ENCODE results near the gene CARD10.

CARD10 gene

GRCh38 chr22:37488337-37489135 lies 30.7 kb downstream of the CARD10 start:
- DNase-seq (ENCODE audit: low read depth in 1 of 2, low spot score in 1 of 2), result no peak

DNA sequence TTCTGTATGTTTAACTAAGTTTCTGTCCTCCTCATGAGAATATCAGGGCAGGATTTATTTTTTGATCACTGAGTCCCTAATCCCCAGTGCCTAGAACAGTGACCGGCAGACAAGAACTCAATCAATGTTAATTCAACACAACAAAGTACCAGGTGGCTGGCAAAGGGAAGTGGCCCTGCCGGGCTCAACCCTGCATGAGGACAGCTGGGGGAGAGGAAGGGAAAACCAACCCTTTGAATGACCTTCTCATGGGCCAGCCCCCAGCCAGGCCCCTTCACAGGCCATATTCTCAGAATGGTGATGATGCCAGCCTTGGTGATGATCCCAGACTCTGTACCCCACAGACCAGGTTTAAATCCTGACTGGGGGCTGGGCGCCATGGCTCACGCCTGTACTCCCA lies 31.6 kb downstream of the CARD10 start:
- DNase-seq (ENCODE audit: low read depth in 1 of 2, low spot score in 1 of 2), result no peak

GRCh38 chr22:37487129-37487528 lies 32.1 kb downstream of the CARD10 start:
- no peak for DNase-seq (ENCODE audit: low read depth in 1 of 2, low spot score in 1 of 2)

- peak; percentile 46 to 58 for DNase-seq (ENCODE audit: low read depth in 1 of 2, low spot score in 1 of 2)
Observed at GRCh38 chr22:37486224-37486845, 32.9 kb downstream of the CARD10 start, which contains the start of gene MFNG. TSS of gene MFNG (minus strand) at chr22:37486384. CDS start at chr22:37486177, 207 bp downstream.

DNA sequence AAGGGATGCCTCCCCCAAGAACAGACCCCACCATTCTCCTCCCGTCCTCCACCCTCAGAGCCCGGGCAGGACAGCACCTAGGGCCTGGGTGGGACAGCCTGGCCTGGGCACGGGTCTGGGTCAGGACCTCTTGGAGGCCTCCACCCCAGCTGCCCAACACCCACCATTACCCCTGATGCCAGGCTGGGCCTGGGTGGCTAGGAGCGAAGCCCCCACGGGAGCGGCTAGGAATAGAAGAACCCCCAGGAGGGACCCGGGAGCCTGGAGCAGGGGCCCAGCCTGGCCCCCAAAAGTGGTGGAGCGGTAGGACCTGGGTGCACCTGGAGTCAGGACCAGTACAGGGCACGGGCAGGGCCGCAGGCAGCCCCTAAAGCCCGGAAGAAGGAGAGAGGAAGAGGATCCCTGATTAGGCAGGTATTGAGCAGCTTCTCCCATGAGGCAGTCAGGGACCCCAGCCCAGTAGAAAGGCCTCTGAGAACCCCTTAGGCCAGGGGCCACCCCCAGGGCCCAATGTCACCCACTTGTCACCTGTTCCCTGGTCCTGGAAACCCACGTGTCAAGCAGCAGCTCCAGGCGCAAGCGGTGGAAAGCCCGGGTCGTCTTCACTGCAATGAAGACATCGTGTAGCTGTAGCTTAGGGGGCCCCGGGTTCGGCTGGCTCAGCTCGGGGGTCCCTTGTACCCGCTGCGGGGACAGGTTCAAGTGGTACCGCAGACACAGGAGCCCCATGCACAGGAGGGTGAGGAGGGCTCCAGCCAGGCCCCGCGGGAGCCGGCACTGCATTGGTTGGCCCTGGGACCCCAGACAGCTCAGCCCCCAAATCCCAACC lies 33.6 kb downstream of the CARD10 start:
- peak in 1 of 2 donors; percentile 6 for DNase-seq (ENCODE audit: low read depth in 1 of 2, low spot score in 1 of 2)

GRCh38 chr22:37484480-37485394 lies 34.5 kb downstream of the CARD10 start:
- DNase-seq (ENCODE audit: low read depth in 1 of 2, low spot score in 1 of 2), result peak; percentile 64 to 68

DNA sequence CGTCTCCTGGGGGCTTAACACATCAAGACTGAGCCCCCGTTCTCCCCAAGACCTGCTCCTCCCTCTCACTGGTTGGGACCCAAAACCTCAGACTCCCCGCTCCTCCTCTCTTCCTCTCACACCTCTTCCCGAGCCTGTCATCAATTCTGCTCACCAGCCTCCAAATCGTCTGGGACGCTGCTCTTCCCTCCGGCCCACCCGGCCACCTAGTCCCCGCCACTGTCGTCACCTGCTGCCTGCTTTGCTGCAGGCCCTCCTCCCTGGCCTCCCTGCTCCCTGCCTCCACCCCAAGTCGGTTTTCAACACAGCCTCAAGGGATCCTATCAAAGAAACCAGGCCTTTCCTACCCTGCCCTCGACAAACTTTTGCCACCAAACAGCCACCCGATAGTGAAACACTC lies 36.2 kb downstream of the CARD10 start:
- no peak for DNase-seq (ENCODE audit: low read depth in 1 of 2, low spot score in 1 of 2)

DNA sequence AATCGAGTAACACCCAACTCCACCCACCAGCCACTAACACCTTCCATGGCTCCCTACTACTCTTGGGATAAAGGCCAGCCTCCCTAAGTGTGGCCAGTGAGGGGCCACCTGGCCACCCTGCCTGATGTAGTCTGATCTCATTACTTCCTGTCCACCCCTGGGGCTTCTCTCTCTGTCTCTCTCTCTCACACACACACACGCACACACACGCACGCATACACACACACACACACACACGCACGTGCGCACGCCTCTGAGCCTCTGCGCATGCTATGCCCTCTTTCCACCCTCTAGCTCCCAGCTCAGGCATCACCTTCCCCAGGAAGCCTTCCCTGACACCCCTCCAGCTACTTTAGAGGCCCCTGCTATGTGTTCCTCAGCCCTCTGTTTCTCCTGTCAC lies 37.0 kb downstream of the CARD10 start:
- no peak for DNase-seq (ENCODE audit: low read depth in 1 of 2, low spot score in 1 of 2)

DNA sequence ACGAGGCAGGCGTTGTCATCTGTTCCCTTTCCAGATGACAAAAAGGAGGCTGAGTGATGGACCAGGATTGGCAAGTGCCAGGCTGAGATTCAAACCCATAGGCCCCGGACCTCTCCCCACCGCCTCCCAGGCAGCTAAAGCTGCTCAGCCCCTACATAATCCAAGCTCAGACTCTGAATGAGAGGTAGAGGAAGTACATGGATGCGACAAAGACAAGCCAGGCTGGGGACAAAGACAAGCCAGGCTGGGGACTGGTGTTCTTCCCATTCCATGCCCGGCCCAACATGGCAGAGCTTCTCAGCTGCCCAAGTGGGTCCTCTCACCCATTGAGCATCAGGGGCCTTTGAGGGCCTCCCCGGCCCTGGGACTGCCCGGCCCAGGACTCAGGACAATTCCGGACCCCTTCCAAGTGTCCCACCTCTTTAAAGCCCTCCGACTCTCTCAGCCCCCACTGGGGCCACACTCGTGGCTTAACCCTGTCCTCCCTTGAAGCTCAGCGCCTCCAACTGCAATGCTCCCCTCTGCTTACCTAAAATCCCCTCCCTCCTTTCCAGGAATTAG lies 37.8 kb downstream of the CARD10 start:
- DNase-seq (ENCODE audit: low read depth in 1 of 2, low spot score in 1 of 2), result no peak

DNA sequence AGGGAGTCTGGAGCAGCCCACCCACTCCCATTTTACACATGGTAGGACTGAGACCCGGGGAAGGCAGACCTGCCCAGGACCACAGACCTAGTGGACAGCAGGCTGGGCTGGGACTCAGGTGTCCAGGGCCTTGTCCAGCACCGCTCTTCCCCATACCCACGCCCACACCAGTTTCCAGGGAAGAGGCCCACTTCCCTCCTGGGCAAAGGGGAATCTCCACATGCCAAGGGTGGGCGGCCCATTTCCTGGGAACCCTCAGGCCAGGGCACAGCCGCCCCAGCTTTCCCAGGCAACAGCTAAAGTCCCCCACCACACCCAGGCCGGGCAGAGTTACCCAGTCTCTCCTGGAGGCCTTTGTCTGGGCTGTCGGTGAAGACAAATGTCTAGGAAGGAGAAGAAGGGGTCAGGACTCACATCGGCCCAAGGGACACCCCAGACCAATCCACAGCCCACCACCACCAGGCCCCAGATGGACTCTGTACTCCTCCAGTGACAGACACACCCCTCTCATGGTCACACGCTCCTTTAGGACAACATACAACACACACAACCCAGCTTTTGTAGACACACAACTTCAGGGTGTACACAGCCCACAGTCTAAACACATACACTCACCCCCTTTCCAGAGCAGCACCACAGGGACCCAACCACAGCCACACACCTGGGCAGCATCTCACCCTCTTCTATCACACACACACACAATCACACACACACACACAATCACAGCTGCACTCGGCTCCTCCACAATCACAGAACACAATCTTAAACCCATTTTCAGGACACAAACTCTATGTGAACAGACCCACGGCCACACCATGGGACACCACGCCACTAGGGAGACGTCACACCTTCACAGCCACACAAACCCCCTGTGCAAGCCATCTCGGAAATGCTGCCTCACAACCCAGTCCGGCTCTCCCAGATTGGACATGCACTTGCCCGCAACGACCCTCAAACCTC lies 38.5 kb downstream of the CARD10 start:
- DNase-seq (ENCODE audit: low read depth in 1 of 2, low spot score in 1 of 2), result no peak

DNA sequence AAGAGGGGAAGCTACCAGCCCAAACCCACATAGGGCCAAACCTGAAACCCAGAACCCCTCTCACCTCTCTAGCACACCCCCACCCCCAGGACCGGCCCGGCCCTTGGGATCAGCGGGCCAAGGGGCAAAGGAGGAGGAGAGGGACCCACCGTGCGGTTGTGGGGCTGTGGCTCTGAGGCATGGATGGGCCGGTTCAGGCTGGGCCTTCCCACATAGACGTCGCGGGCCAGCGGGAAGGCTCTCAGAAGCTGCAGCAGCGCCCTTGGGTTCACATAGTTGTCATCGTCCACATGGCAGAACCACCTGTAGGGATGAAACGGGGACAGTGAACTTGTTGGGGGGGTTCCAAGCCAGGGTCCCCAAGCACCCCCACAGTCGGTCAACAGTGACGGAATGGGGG lies 40.0 kb downstream of the CARD10 start:
- no peak for DNase-seq (ENCODE audit: low read depth in 1 of 2, low spot score in 1 of 2)

GRCh38 chr22:37476389-37477329 lies 42.6 kb downstream of the CARD10 start:
- no peak for DNase-seq (ENCODE audit: low read depth in 1 of 2, low spot score in 1 of 2)

DNA sequence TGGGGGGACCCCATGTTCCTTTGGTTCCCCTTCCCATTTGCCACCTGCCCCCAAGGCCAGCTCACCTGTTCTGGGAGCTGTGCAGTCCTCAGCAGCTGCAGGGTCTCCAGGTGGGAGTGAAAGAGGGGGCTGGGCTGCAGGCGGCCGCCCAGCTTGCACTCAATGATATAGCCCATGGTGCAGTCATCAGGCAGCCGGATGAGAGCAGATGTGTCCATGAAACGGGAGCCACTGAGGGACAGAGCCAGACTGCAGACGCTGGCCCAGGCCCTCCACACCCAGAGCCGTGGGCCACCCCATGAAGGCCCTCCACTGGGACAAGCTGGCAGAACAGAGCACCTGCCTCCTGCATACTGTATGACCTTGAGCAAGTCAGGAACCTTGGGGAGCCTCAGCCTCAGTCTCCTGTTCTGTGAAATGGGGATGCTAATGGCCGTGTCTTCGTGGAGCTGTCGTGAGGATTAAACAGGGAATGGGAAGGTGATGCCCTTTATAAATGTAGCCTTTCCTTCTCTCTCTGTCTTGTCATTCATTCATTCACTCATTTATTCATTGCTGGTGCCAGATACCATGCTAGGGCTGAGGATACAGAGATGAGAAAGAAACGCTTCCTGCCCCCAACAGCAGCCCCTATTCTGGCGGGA lies 44.6 kb downstream of the CARD10 start:
- no peak for DNase-seq (ENCODE audit: low read depth in 1 of 2, low spot score in 1 of 2)

DNA sequence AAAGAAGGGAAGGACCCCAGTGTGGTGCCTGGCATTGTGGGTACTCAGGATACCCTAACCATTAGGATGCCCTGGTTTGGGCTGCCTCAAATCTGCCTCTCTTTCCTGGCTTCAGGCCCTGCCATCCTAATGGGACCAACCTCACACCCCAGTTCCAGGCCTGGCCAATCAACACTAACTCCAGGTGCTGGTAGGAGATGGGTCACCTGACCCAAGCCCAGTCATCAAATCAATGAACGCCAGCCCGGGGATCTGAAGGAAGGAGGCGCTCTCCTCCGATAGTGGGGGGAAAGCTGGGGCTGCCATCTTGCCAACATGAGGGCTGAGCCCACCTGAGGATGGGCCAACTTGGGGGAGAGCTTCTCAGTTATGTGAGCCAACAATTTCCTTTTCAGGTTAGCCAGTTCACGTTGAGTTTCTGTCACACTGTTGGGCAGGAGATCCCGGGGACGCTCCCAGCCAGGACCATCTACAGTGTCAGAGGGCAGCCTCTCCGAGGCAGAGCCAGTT lies 45.7 kb downstream of the CARD10 start:
- DNase-seq (ENCODE audit: low read depth in 1 of 2, low spot score in 1 of 2), result no peak

- peak in 1 of 2 donors; percentile 19 for DNase-seq (ENCODE audit: low read depth in 1 of 2, low spot score in 1 of 2)
Observed at GRCh38 chr22:37472418-37473006, 46.7 kb downstream of the CARD10 start.

DNA sequence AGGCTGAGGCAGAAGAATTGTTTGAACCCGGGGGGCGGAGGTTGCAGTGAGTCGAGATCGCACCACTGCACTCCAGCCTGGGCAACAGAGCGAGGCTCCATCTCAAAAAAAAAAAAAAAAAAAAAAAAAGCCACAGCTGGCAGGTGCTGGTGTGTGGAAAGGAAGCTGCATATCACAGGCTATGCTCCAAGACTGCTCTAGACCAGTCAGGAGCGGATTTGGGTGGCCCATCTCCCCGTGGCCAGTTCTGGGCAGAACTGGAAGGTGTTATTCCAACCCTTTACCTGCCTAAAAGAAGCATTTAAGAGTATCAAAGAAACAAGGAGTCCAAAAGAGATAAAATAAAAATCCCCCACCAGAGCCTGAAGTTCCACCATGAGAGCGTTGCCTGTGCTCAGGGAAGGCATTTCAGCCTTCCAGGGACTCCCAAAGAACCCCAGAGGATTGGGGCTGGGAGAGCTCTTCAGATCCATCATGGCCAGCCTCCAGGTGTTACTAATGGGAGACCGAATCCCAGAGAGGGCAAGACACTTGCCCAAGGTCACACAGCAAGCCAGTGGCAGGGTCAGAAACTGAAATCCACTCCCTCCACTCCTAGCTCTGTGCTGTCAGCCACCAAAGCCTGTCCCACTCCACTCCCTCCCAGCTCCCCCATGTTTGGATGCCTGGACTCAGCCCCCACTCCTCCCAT lies 47.3 kb downstream of the CARD10 start:
- DNase-seq (ENCODE audit: low read depth in 1 of 2, low spot score in 1 of 2), result no peak

DNA sequence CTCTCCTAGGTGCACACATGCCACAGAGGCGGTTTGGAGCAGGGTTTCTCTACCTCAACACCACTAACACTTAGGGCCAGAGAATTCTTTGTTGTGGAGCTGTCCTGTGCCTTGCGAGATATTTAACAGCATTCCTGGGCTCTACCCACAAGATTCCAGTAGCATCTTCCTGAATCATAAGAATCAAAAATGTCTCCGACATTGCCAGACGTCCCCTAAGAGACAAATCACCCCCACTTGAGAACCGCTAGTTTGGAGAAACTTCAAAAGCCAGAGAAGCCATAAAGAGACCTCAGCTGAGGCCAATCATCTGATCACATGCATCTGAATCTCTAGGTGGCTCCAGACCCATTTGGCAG lies 49.1 kb downstream of the CARD10 start:
- no peak for DNase-seq (ENCODE audit: low read depth in 1 of 2, low spot score in 1 of 2)

Measured in activated T-helper 1 cell treated with anti-CD3 and anti-CD28 coated beads, Interleukin-2, amount 50 U/mL, for 16 hours (primary cell).